ENCODE data around the gene MOBP. TPM values are rescaled to one million over a fixed set of nuclear protein-coding genes. Genes with fewer than 3 reads are reported as not detected.

The MOBP gene
- total RNA-seq, 4 donors from 2014 or later, result not detected

- no peaks in the 10 kb centered on the region for H3K36me3 ChIP-seq
- no peaks in the 10 kb centered on the region for H3K27me3 ChIP-seq
- DNase-seq, result no peak
- no peak for TF ChIP-seq POLR2A (IDR thresholded peaks at IDR 0.05)
- no peak for TF ChIP-seq CTCF (IDR thresholded peaks at IDR 0.05)
- no peak overlapping the region for H3K4me3 ChIP-seq
- H3K27ac ChIP-seq, result no peak overlapping the region
- H3K4me1 ChIP-seq, result no peaks in the 10 kb centered on the region
- no peaks in the 10 kb centered on the region for H3K9me3 ChIP-seq
Measured at GRCh38 chr3:39550354-39551051, 83.0 kb downstream of the MOBP start.

Other genes with a start within 250 kb of the MOBP start
- gene CX3CR1, start 187.6 kb upstream of the MOBP start, total RNA-seq, result not detected
- gene CCR8, start 138.0 kb upstream of the MOBP start, total RNA-seq, result not detected
- gene SLC25A38, start 84.3 kb upstream of the MOBP start, total RNA-seq, result 10 to 100 TPM; 15.8 to 35.5 (median 28.4) TPM
- 1,000 to 10,000 TPM in 1 of 4 donors, 100 to 1,000 TPM in 3; 298 to 1,413 (median 477) TPM for gene RPSA, start 61.0 kb upstream of the MOBP start, total RNA-seq

All from Peyer's patch (tissue), 4 donors.